Measurements from ENCODE around the gene BCAS3. TPM values are rescaled to one million over a fixed set of nuclear protein-coding genes. Genes with fewer than 3 reads are reported as not detected.

The BCAS3 gene
- total RNA-seq, 4 donors from 2014 or later, result 42.1 to 84.7 (median 54.1) TPM

DNA sequence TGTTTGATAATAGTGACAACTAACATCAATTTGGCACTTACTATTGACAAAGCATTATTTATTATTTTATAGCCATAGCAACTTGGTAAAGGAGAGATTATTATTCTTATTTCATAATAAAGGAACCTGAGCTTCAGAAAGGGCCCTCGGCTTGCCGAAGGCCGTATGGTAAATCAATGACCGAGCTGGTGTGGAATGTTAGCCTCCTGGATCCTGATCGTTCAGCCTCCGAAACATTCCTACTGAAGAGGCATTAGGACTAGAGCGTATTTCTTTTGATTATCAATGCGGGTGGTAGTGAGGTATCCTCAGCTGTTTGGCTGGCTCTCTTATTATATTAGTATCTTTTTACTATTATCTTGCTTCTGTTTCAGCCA lies 522.7 kb downstream of the BCAS3 start:
- DNase-seq (ENCODE audit: low spot score in 2 of 2), result no peak
- intact Hi-C loops (cut with DNase I; ENCODE audit: low total_unique reads), result no loop called here
- TF ChIP-seq, protein P1, sequence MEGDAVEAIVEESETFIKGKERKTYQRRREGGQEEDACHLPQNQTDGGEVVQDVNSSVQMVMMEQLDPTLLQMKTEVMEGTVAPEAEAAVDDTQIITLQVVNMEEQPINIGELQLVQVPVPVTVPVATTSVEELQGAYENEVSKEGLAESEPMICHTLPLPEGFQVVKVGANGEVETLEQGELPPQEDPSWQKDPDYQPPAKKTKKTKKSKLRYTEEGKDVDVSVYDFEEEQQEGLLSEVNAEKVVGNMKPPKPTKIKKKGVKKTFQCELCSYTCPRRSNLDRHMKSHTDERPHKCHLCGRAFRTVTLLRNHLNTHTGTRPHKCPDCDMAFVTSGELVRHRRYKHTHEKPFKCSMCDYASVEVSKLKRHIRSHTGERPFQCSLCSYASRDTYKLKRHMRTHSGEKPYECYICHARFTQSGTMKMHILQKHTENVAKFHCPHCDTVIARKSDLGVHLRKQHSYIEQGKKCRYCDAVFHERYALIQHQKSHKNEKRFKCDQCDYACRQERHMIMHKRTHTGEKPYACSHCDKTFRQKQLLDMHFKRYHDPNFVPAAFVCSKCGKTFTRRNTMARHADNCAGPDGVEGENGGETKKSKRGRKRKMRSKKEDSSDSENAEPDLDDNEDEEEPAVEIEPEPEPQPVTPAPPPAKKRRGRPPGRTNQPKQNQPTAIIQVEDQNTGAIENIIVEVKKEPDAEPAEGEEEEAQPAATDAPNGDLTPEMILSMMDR (IDR thresholded peaks at IDR 0.05), result no peak
- TF ChIP-seq POLR2A (IDR thresholded peaks at IDR 0.05), result no peak
- 91 to 94% methylated on average over 8 of the region's 8 CpGs for WGBS, 2 donors
- no peak overlapping the region for H3K4me3 ChIP-seq (ENCODE audit: low read depth, poor library complexity, severe bottlenecking)

DNA sequence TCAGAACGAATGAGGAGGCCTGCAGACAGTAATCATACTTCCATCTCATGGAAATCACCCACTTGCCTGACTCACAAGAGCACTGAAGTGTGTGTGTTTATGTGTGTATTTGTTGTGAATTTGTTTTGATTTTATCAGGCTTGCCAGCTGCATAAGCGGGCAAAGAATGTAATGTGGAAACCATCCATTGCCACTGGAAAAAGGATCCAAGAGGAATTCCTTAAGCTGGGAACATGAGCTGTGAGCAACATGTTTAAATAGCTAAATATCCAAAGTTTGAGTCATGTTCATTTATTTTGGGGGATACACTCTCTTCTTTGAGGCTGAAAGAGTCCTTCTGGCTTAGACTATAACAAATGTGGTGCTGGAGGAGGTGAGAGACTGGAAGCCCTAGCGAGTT lies 523.6 kb downstream of the BCAS3 start:
- WGBS, 2 donors, result 59 to 61% methylated on average over 3 of the region's 3 CpGs
- intact Hi-C loops (cut with DNase I; ENCODE audit: low total_unique reads), result no loop called here
- no peak for DNase-seq (ENCODE audit: low spot score in 2 of 2)
- no peak overlapping the region for H3K4me3 ChIP-seq (ENCODE audit: low read depth, poor library complexity, severe bottlenecking)
- TF ChIP-seq, protein P1 (IDR thresholded peaks at IDR 0.05), result no peak
- TF ChIP-seq POLR2A (IDR thresholded peaks at IDR 0.05), result no peak

DNA sequence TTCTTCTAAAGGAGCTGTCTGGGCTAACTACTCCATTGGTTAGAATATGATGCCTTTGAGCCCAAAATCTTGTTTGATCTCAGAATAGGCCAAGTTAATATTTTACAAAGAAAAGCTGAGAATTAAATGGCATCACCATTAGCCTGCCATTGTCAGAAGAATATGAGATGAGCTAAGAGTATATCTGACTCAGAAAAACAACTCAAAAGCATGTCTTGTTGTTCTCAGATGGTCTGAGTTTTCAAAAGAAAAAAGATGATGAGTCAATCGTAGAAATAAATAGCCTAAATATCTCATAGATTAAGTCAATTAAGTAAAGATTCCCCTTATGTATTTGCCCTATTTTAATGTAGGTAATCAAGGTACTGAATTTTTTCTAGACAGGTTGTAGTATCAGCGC lies 524.9 kb downstream of the BCAS3 start:
- intact Hi-C loops (cut with DNase I; ENCODE audit: low total_unique reads), result no loop called here
- no peak overlapping the region for H3K4me3 ChIP-seq (ENCODE audit: low read depth, poor library complexity, severe bottlenecking)
- 95 to 99% methylated on average over 2 of the region's 2 CpGs for WGBS, 2 donors
- no peak for TF ChIP-seq POLR2A (IDR thresholded peaks at IDR 0.05)
- TF ChIP-seq, protein P1 (IDR thresholded peaks at IDR 0.05), result no peak
- no peak for DNase-seq (ENCODE audit: low spot score in 2 of 2)

DNA sequence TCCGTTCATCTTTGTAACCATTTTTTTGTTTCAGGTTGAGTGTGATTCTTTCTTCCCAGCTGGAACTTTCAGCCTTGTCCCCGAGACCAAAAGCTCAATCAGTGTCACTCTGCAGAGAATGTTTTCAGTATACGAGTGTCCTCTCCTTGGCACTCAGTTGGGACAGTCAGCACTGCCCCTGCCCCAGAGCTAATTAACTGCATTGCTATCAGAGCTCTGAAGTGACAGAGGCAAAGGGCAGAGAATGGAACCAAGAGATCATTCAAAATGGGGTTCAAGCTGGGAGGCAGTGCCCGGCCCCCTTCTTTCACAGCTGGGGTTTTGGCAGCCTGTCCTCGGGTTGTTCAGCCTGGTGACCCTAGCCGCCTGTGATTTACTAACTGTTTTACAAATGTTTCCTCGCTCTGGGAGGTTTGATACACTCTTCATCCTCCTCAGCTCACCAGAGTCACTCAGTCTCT lies 526.0 kb downstream of the BCAS3 start:
- intact Hi-C loops (cut with DNase I; ENCODE audit: low total_unique reads), result no loop called here
- no peak overlapping the region for H3K4me3 ChIP-seq (ENCODE audit: low read depth, poor library complexity, severe bottlenecking)
- WGBS, 2 donors, result 73% methylated on average over 7 of the region's 7 CpGs
- DNase-seq (ENCODE audit: low spot score in 2 of 2), result no peak
- TF ChIP-seq, protein P1 (IDR thresholded peaks at IDR 0.05), result no peak
- no peak for TF ChIP-seq POLR2A (IDR thresholded peaks at IDR 0.05)

- no peak overlapping the region for H3K4me3 ChIP-seq (ENCODE audit: low read depth, poor library complexity, severe bottlenecking)
- TF ChIP-seq POLR2A (IDR thresholded peaks at IDR 0.05), result no peak
- TF ChIP-seq, protein P1 (IDR thresholded peaks at IDR 0.05), result no peak
- 87 to 90% methylated on average over 5 of the region's 5 CpGs for WGBS, 2 donors
- intact Hi-C loops (cut with DNase I; ENCODE audit: low total_unique reads), result no loop called here
- no peak for DNase-seq (ENCODE audit: low spot score in 2 of 2)
Observed at GRCh38 chr17:61204456-61204855, 526.8 kb downstream of the BCAS3 start.

- WGBS, 2 donors, result 83 to 86% methylated on average over 3 of the region's 3 CpGs
- no peak overlapping the region for H3K4me3 ChIP-seq (ENCODE audit: low read depth, poor library complexity, severe bottlenecking)
- no peak for DNase-seq (ENCODE audit: low spot score in 2 of 2)
- TF ChIP-seq, protein P1 (IDR thresholded peaks at IDR 0.05), result no peak
- TF ChIP-seq POLR2A (IDR thresholded peaks at IDR 0.05), result no peak
- intact Hi-C loops (cut with DNase I; ENCODE audit: low total_unique reads), result no loop called here
Observed at GRCh38 chr17:61205401-61205800, 527.8 kb downstream of the BCAS3 start.

Data from lower leg skin (tissue), 4 donors.